Caki2 (cell line): ENCODE results near the gene HIP1R. TPM values are rescaled to one million over a fixed set of nuclear protein-coding genes. Genes with fewer than 3 reads are reported as not detected.
A peak's percentile ranks its signal among the peaks of the same experiment; 100 is the strongest.
"Not testable (repeated sequence)": the region's sequence is repeated elsewhere in the genome, so short reads cannot be mapped to it uniquely, and the experiment has no call there.

Experiments
- DNase-seq: peaks from one replicate; pipeline ENCODE4 v3.0.0-alpha.2; 2015; ENCODE audit warnings: low read depth
- in situ Hi-C: cut with HindIII; loops from 2 replicates; pipeline ENCODE4 v1.10.0; 2016; ENCODE audit warnings: low sequenced_read_pairs, low pct_unique_long_range_greater_than_20kb, mixed read lengths
- total RNA-seq: library from RNA; depleted of rRNA; stranded (reverse); fragments of >200 nt; shearing (Covaris generic); gene quantifications from 2 replicates; pipeline ENCODE4 v1.2.3, GENCODE V29; 2014; ENCODE audit warnings: low replicate concordance; rRNA removed

The HIP1R gene
- total RNA-seq, 1 experiment from 2014 or later, result 56.1 TPM

GRCh38 chr12:122895704-122896636 lies 60.7 kb downstream of the HIP1R start, which contains the start of gene VPS37B:
VPS37B (minus strand) TSS chr12:122896124; CDS start chr12:122896062, 62 bp downstream.
- peak; percentile 83 for DNase-seq
- in situ Hi-C loops, result no loop called here

DNA sequence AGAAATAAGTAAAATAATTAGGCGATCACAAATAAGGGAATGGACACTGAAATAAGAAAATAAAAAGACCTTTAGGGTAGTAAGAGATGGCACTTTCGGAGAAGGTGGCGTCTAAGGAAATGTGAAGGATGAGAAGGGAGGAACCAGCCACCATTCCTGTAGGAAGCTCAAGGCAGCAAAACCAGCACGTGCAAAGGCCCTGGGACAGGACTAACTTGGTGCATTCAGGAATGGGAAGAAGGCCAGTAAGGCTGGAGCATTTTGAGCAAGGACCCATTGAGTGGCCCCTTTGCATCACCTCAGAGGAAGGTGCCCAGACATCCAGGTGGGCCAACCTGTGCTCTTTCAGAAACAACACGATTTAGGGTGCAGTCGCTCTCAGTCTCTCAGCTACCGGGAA lies 61.4 kb downstream of the HIP1R start:
- in situ Hi-C loops, result no loop called here
- no peak for DNase-seq

- in situ Hi-C loops, result no loop called here
- no peak for DNase-seq
These were observed 64.6 kb downstream of the HIP1R start for GRCh38 chr12:122899887-122900286.

DNA sequence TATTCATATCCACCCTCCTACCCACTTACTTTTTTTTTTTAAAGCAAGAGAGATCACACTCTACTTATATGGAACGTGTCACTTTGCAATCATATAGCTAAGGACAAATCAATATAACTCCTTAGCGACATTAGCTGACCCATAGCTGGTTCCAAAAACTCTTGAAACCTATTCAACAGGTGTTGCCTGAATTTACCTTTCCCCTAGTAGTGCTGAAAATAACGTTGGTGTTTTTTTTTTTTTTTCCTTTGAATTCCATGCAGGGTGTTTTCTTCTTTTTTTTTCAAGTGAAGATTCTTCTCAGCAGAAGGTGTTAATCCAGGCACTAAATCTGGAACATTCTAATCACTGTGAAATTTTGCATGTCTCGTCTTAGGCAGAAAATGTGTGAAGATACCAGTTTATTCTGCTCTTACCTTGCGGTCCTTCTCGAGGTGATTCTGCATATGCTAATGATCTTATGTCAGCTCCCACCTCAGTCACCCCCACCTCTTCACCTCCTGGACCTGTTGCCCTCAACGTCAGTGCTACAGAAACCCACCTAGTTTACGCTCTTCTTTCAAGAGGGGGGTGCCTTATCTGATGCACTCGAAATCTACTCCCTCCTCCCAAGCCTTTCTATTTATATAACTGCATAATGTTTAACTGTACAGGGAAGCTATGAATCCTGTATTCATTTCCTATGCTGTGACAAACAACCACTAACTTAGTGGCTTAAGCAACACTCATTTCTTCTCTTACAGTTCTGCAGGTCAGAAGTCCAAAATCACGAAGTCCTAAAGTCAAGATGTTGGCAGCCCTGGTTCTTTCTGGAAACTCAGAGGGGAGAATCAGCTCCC lies 67.8 kb downstream of the HIP1R start:
- in situ Hi-C loops, result no loop called here
- no peak for DNase-seq

GRCh38 chr12:122903693-122904034 lies 68.4 kb downstream of the HIP1R start:
- in situ Hi-C loops, result no loop called here
- DNase-seq, result no peak

DNA sequence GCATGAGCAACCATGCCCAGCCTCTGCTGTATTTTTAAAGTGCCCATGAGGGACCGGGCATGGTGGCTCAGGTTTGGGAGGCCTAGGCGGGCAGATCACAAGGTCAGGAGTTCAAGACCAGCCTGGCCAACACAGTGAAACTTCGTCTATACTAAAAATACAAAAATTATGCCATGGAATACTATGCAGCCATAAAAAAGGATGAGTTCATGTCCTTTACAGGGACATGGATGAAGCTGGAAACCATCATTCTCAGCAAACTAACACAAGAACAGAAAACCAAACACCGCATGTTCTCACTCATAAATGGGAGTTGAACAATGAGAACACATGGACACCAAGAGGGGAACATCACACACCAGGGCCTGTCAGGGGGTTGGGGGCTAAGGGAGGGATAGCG lies 70.0 kb downstream of the HIP1R start:
- DNase-seq, in situ Hi-C loops: not testable (repeated sequence)

DNA sequence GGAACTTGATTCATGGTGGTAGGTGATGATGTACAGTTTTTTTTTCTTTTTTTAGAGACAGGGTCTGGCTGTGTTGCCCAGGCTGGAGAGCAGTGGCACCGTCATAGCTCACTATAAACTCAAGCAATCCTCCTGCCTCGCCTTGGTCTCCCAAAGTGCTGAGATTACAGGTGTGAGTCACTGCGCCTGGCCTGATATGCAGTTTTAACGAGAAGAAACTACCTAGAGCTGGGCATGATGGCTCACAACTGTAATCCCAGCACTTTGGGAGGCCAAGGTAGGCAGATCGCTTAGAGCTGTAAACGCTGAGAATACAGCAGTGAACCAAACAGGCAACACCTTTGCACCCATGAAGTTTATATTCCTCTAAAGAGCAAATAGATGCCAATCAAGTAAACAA lies 73.7 kb downstream of the HIP1R start:
- no peak for DNase-seq
- in situ Hi-C loops, result no loop called here

GRCh38 chr12:122909442-122910288 lies 74.4 kb downstream of the HIP1R start:
- in situ Hi-C loops, result no loop called here
- DNase-seq, result no peak

Other genes with a start within 250 kb of the HIP1R start
- not detected in 2 replicates for gene HCAR2, start 132.1 kb upstream of the HIP1R start, total RNA-seq
- gene HCAR3, start 118.6 kb upstream of the HIP1R start, total RNA-seq, result not detected in 2 replicates
- gene HCAR1, start 104.6 kb upstream of the HIP1R start, total RNA-seq, result not detected in 2 replicates
- gene DENR, start 82.6 kb upstream of the HIP1R start, total RNA-seq, result 7.3 and 7.4 TPM in 2 replicates
- gene CCDC62, start 60.9 kb upstream of the HIP1R start, total RNA-seq, result 1.1 and 1.5 TPM in 2 replicates
- gene VPS37B, start 60.7 kb downstream of the HIP1R start, total RNA-seq, result 37.8 and 42.2 TPM in 2 replicates
- gene ABCB9, start 131.0 kb downstream of the HIP1R start, total RNA-seq, result 1.4 and 4.8 TPM in 2 replicates
- 79.9 and 88.8 TPM in 2 replicates for gene OGFOD2, start 139.8 kb downstream of the HIP1R start, total RNA-seq
- 443 and 486 TPM in 2 replicates for gene ARL6IP4, start 145.2 kb downstream of the HIP1R start, total RNA-seq